Islet of Langerhans (tissue), 1 donor: ENCODE data around the gene SAC3D1.

Source experiments
- FAIRE-seq: peaks from one replicate; lab custom pipeline; 2011; peaks lifted over from hg19 to GRCh38; lab: Jason Lieb, UNC

SAC3D1 gene

DNA sequence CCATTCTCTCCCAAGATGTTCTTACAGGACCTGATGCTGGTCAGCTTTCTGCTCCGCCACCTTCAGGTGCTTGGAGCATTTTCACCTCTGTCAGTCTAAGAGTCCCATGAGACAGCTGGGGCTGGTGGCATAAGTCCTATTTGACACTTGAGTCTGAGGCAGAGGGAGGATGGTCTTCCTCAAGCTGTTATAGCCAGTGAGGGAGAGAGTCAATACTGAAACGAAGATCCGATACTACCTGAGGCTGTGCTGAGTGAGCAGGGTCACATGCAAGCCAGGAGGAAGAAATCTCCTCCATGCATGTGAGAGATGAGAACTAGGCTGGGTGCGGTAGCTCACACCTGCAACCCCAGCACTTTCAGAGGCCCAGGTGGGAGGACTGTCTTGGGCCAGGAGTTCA lies 48.6 kb downstream of the SAC3D1 start:
- no peak for FAIRE-seq

DNA sequence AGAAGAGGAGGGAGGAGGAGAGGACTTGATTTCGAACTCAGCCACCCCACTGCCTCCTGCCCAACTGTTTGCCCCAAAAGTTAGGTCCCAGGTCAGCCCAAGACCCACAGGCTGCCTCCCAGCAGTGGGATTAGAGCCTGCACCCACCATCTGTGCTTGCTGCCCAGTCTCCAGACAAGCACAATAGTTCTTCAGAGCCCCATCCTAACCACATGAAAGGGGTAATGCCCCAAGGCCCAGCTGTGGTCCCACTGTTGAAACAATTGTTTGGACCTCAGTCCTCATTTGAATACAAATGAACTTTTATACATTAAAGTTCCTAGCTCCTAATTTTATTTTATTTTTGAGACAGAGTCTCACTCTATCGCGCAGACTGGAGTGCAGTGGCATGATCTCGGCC lies 49.6 kb downstream of the SAC3D1 start:
- FAIRE-seq = no peak
